SU-DHL-6 (cell line): ENCODE data around the gene ALDH1L2.

Source experiments
- H2AFZ ChIP-seq: fragments of 200-600 bp; sonication (generic); 2 replicates; pipeline ENCODE4 v1.6.1; 2014; ENCODE audit warnings: low read depth, mild to moderate bottlenecking, moderate library complexity, mixed read lengths, antibody characterized with exemption, low read length; ENCODE audit not compliant: severe bottlenecking
- H3F3A ChIP-seq: fragments of 200-600 bp; shearing (Covaris generic); 2 replicates; pipeline ENCODE4 v1.6.0; 2016; ENCODE audit warnings: antibody characterized with exemption, mild to moderate bottlenecking; ENCODE audit not compliant: insufficient read depth
- H3K27ac ChIP-seq: fragments of 200-600 bp; sonication (generic); 2 replicates; pipeline ENCODE4 v1.5.1; 2016; ENCODE audit warnings: low read depth, mild to moderate bottlenecking, low read length, moderate library complexity, mixed read lengths
- H3K27me3 ChIP-seq: fragments of 200-600 bp; sonication (generic), shearing (Covaris generic); 2 replicates; pipeline ENCODE4 v1.6.0; 2014; ENCODE audit warnings: mild to moderate bottlenecking, low read length
- H3K36me3 ChIP-seq: fragments of 200-600 bp; sonication (generic); 2 replicates; pipeline ENCODE4 v1.6.1; 2014; ENCODE audit warnings: mild to moderate bottlenecking, low read length, mixed read lengths
- H3K4me2 ChIP-seq: fragments of 300-600, 200-600 bp; shearing (Covaris generic), sonication (generic); 2 replicates; pipeline ENCODE4 v1.6.0; 2014; ENCODE audit warnings: low read length, low read depth, mild to moderate bottlenecking; ENCODE audit not compliant: poor library complexity, severe bottlenecking
- H3K4me3 ChIP-seq: fragments of 200-600 bp; sonication (generic); 2 replicates; pipeline ENCODE4 v1.5.1; 2014; ENCODE audit warnings: antibody characterized with exemption, low read length, mild to moderate bottlenecking, mixed read lengths; ENCODE audit not compliant: insufficient read depth, poor library complexity, severe bottlenecking
- H3K79me2 ChIP-seq: fragments of 200-600 bp; sonication (generic); 2 replicates; pipeline ENCODE4 v1.6.1; 2014; ENCODE audit warnings: mild to moderate bottlenecking, low read length, moderate library complexity; ENCODE audit not compliant: insufficient read depth
- H3K9ac ChIP-seq: fragments of 200-600 bp; sonication (generic); 2 replicates; pipeline ENCODE4 v1.7.0; 2014; ENCODE audit warnings: mild to moderate bottlenecking, low read length
- H3K9me2 ChIP-seq: fragments of 200-600 bp; sonication (generic); replicated peaks from 2 replicates; pipeline ENCODE4 v1.6.1; 2014; ENCODE audit warnings: low read length; ENCODE audit not compliant: insufficient read depth
- H3K9me3 ChIP-seq: fragments of 200-600 bp; sonication (generic); 2 replicates; pipeline ENCODE4 v1.6.1; 2014; ENCODE audit warnings: low read length, mixed read lengths; ENCODE audit not compliant: insufficient read depth
- H4K20me1 ChIP-seq: fragments of 200-600 bp; sonication (generic); 2 replicates; pipeline ENCODE4 v1.6.1; 2014; ENCODE audit warnings: low read depth, mild to moderate bottlenecking, antibody characterized with exemption, low read length, moderate library complexity, mixed read lengths
- CTCF ChIP-seq: fragments of 200-600 bp; sonication (generic); IDR thresholded peaks from one replicate; pipeline ENCODE4 v1.5.1; 2017; ENCODE audit warnings: antibody characterized with exemption, mild to moderate bottlenecking, low read length, moderate library complexity; ENCODE audit not compliant: insufficient read depth, poor library complexity, severe bottlenecking
- EZH2phosphoT487 ChIP-seq: fragments of 200-600 bp; sonication (generic), shearing (Covaris generic); conservative IDR thresholded peaks from 2 replicates; pipeline ENCODE4 v1.6.1; 2018; ENCODE audit warnings: mild to moderate bottlenecking, antibody characterized with exemption, low read length, moderate library complexity, mixed read lengths

The ALDH1L2 gene

GRCh38 chr12:104976703-104977102, 107.6 kb downstream of the ALDH1L2 start:
- Histone ChIP-seq H4K20me1 (no peaks in the 10 kb centered on the region), H3K27me3 (no peaks in the 10 kb centered on the region), H3K9ac (no peak overlapping the region), H3F3A (no peaks in the 10 kb centered on the region), H3K4me2 (no peak overlapping the region), H2AFZ (no peak overlapping the region), H3K36me3 (no peaks in the 10 kb centered on the region), H3K9me3 (no peaks in the 10 kb centered on the region), H3K27ac (no peak overlapping the region), H3K4me3 (no peak overlapping the region), H3K9me2 (no peaks in the 10 kb centered on the region), H3K79me2 (no peaks in the 10 kb centered on the region)
- TF ChIP-seq CTCF (no peak), EZH2phosphoT487 (no peak)

- no peaks in the 10 kb centered on the region for H3K27me3 ChIP-seq
- no peak for TF ChIP-seq CTCF
- TF ChIP-seq EZH2phosphoT487: no peak
- H3K36me3 ChIP-seq: no peaks in the 10 kb centered on the region
- H3K4me2 ChIP-seq: no peak overlapping the region
- no peaks in the 10 kb centered on the region for H3K79me2 ChIP-seq
- no peak overlapping the region for H2AFZ ChIP-seq
- H3K27ac ChIP-seq: no peak overlapping the region
- no peaks in the 10 kb centered on the region for H3K9me2 ChIP-seq
- H4K20me1 ChIP-seq: no peaks in the 10 kb centered on the region
- no peak overlapping the region for H3K9ac ChIP-seq
- no peaks in the 10 kb centered on the region for H3F3A ChIP-seq
- no peak overlapping the region for H3K4me3 ChIP-seq
- no peaks in the 10 kb centered on the region for H3K9me3 ChIP-seq
These were observed 108.5 kb downstream of the ALDH1L2 start for GRCh38 chr12:104975587-104976343.

- H4K20me1 ChIP-seq: no peaks in the 10 kb centered on the region
- H3K79me2 ChIP-seq: no peaks in the 10 kb centered on the region
- no peaks in the 10 kb centered on the region for H3F3A ChIP-seq
- H3K27ac ChIP-seq: no peak overlapping the region
- H3K9ac ChIP-seq: no peak overlapping the region
- H3K4me2 ChIP-seq: no peak overlapping the region
- H3K27me3 ChIP-seq: no peaks in the 10 kb centered on the region
- no peaks in the 10 kb centered on the region for H3K9me2 ChIP-seq
- H3K36me3 ChIP-seq: no peaks in the 10 kb centered on the region
- TF ChIP-seq CTCF: no peak
- no peak for TF ChIP-seq EZH2phosphoT487
- H2AFZ ChIP-seq: no peak overlapping the region
- no peaks in the 10 kb centered on the region for H3K9me3 ChIP-seq
- H3K4me3 ChIP-seq: no peak overlapping the region
These were observed 109.5 kb downstream of the ALDH1L2 start for GRCh38 chr12:104974626-104975290.
